ELF-1 (cell line): ENCODE data around the gene SLC35E2B.
"Not testable (repeated sequence)": the region's sequence is repeated elsewhere in the genome, so short reads cannot be mapped to it uniquely, and the experiment has no call there.

Experiments
- DNase-seq: peaks from one replicate; pipeline ENCODE4 v3.0.0-alpha.2; 2016; ENCODE audit warnings: low read depth, low spot score

Gene SLC35E2B

GRCh38 chr1:1703796-1704195 is 11.2 kb upstream of the SLC35E2B start:
- DNase-seq: no peak

GRCh38 chr1:1702506-1702905 is 9.9 kb upstream of the SLC35E2B start:
- DNase-seq: not testable (repeated sequence)

GRCh38 chr1:1700557-1700956 is 8.0 kb upstream of the SLC35E2B start:
- DNase-seq: not testable (repeated sequence)

GRCh38 chr1:1700067-1700466 is 7.5 kb upstream of the SLC35E2B start:
- DNase-seq: not testable (repeated sequence)

GRCh38 chr1:1699061-1699460 is 6.5 kb upstream of the SLC35E2B start:
- DNase-seq: not testable (repeated sequence)

GRCh38 chr1:1697358-1698183 is 5.0 kb upstream of the SLC35E2B start:
- DNase-seq: not testable (repeated sequence)

- not testable (repeated sequence) for DNase-seq
Observed at GRCh38 chr1:1696431-1697357, 4.1 kb upstream of the SLC35E2B start.

GRCh38 chr1:1692324-1692713 is 276 bp downstream of the SLC35E2B start:
- not testable (repeated sequence) for DNase-seq

GRCh38 chr1:1691443-1691842 is 1.2 kb downstream of the SLC35E2B start:
- DNase-seq: not testable (repeated sequence)

- DNase-seq: not testable (repeated sequence)
Observed at GRCh38 chr1:1689526-1689925, 3.1 kb downstream of the SLC35E2B start.

GRCh38 chr1:1687846-1688245 is 4.7 kb downstream of the SLC35E2B start:
- DNase-seq: no peak

- no peak for DNase-seq
Observed at GRCh38 chr1:1684031-1684681, 8.4 kb downstream of the SLC35E2B start.

- DNase-seq: no peak
Observed at GRCh38 chr1:1683104-1683905, 9.3 kb downstream of the SLC35E2B start.

- no peak for DNase-seq
Observed at GRCh38 chr1:1680912-1681273, 11.7 kb downstream of the SLC35E2B start.

GRCh38 chr1:1680031-1680911 is 12.3 kb downstream of the SLC35E2B start:
- no peak for DNase-seq

GRCh38 chr1:1678581-1679380 is 13.8 kb downstream of the SLC35E2B start:
- DNase-seq: peak; percentile 58

- DNase-seq: no peak
Observed at GRCh38 chr1:1677718-1678580, 14.6 kb downstream of the SLC35E2B start.

GRCh38 chr1:1676087-1676486 is 16.5 kb downstream of the SLC35E2B start:
- DNase-seq: not testable (repeated sequence)
